ENCODE data around the gene ERI2.

The ERI2 gene

GRCh38 chr16:20806168-20807050 lies at the start of gene ERI2, which contains the start of gene REXO5:
Gene ERI2 (minus strand): TSS chr16:20806472. CDS start chr16:20806430, 42 bp downstream.
Gene REXO5 (plus strand): TSS chr16:20806527. CDS start chr16:20806954, 427 bp downstream.
- FAIRE-seq (no peak), DNase-seq (ENCODE audit: insufficient read length, low spot score) (peak; percentile 81)

GRCh38 chr16:20854963-20855362 lies 48.7 kb upstream of the ERI2 start:
- DNase-seq (ENCODE audit: insufficient read length, low spot score) (no peak), FAIRE-seq (no peak)

GRCh38 chr16:20853981-20854620 lies 47.8 kb upstream of the ERI2 start:
- DNase-seq (ENCODE audit: insufficient read length, low spot score) = no peak

GRCh38 chr16:20853143-20853542 lies 46.9 kb upstream of the ERI2 start:
- FAIRE-seq = no peak
- DNase-seq (ENCODE audit: insufficient read length, low spot score) = no peak

More at GRCh38 chr16:20853981-20854620, 47.8 kb upstream of the ERI2 start:
- no peak for FAIRE-seq

- DNase-seq (ENCODE audit: insufficient read length, low spot score) = peak; percentile 47
- FAIRE-seq = no peak
Measured at GRCh38 chr16:20851601-20852000, 45.3 kb upstream of the ERI2 start.

GRCh38 chr16:20850981-20851380 lies 44.7 kb upstream of the ERI2 start:
- FAIRE-seq (no peak), DNase-seq (ENCODE audit: insufficient read length, low spot score) (no peak)

- DNase-seq (ENCODE audit: insufficient read length, low spot score) (peak; percentile 36), FAIRE-seq (no peak)
Measured at GRCh38 chr16:20849589-20850390, 43.5 kb upstream of the ERI2 start.

- DNase-seq (ENCODE audit: insufficient read length, low spot score) (no peak), FAIRE-seq (no peak)
Measured at GRCh38 chr16:20847550-20847949, 41.3 kb upstream of the ERI2 start.

GRCh38 chr16:20846551-20846950 lies 40.3 kb upstream of the ERI2 start:
- no peak for DNase-seq (ENCODE audit: insufficient read length, low spot score)
- no peak for FAIRE-seq

GRCh38 chr16:20846030-20846429 lies 39.8 kb upstream of the ERI2 start:
- DNase-seq (ENCODE audit: insufficient read length, low spot score) = no peak
- no peak for FAIRE-seq

GRCh38 chr16:20844588-20844987 lies 38.3 kb upstream of the ERI2 start:
- FAIRE-seq (no peak), DNase-seq (ENCODE audit: insufficient read length, low spot score) (no peak)

- no peak for DNase-seq (ENCODE audit: insufficient read length, low spot score)
- no peak for FAIRE-seq
Measured at GRCh38 chr16:20844054-20844453, 37.8 kb upstream of the ERI2 start.

- FAIRE-seq = no peak
- no peak for DNase-seq (ENCODE audit: insufficient read length, low spot score)
Measured at GRCh38 chr16:20839504-20839903, 33.2 kb upstream of the ERI2 start.

GRCh38 chr16:20838240-20838639 lies 32.0 kb upstream of the ERI2 start:
- FAIRE-seq (no peak), DNase-seq (ENCODE audit: insufficient read length, low spot score) (no peak)

GRCh38 chr16:20833086-20833485 lies 26.8 kb upstream of the ERI2 start:
- FAIRE-seq = no peak

GRCh38 chr16:20830372-20830771 lies 24.1 kb upstream of the ERI2 start:
- FAIRE-seq (no peak), DNase-seq (ENCODE audit: insufficient read length, low spot score) (no peak)

More at GRCh38 chr16:20833086-20833485, 26.8 kb upstream of the ERI2 start:
- no peak for DNase-seq (ENCODE audit: insufficient read length, low spot score)

- FAIRE-seq (no peak), DNase-seq (ENCODE audit: insufficient read length, low spot score) (no peak)
Measured at GRCh38 chr16:20829536-20829935, 23.3 kb upstream of the ERI2 start.

- DNase-seq (ENCODE audit: insufficient read length, low spot score) = no peak
- FAIRE-seq = no peak
Measured at GRCh38 chr16:20826039-20826566, 19.8 kb upstream of the ERI2 start.

- no peak for DNase-seq (ENCODE audit: insufficient read length, low spot score)
- no peak for FAIRE-seq
Measured at GRCh38 chr16:20822521-20823325, 16.5 kb upstream of the ERI2 start.

GRCh38 chr16:20821682-20822081 lies 15.4 kb upstream of the ERI2 start:
- DNase-seq (ENCODE audit: insufficient read length, low spot score) (no peak), FAIRE-seq (no peak)
